GM10847 (cell line): ENCODE data around the gene ERBB2.

Experiments
- POLR2A ChIP-seq: IDR thresholded peaks from 2 replicates; pipeline ENCODE4 v1.6.1; 2011; ENCODE audit not compliant: insufficient read length; ENCODE audit errors: extremely low read depth

ERBB2 gene

GRCh38 chr17:39705786-39706348 is 6.0 kb downstream of the ERBB2 start:
- TF ChIP-seq POLR2A, result no peak

GRCh38 chr17:39706383-39706782 is 6.5 kb downstream of the ERBB2 start:
- no peak for TF ChIP-seq POLR2A

- TF ChIP-seq POLR2A, result no peak
These were observed 7.1 kb downstream of the ERBB2 start for GRCh38 chr17:39706921-39707337.

- no peak for TF ChIP-seq POLR2A
These were observed 9.6 kb downstream of the ERBB2 start for GRCh38 chr17:39709319-39709997.

- no peak for TF ChIP-seq POLR2A
These were observed 10.4 kb downstream of the ERBB2 start for GRCh38 chr17:39709998-39710964.

GRCh38 chr17:39711851-39712250 is 12.0 kb downstream of the ERBB2 start:
- no peak for TF ChIP-seq POLR2A

GRCh38 chr17:39714234-39714633 is 14.4 kb downstream of the ERBB2 start:
- no peak for TF ChIP-seq POLR2A

- no peak for TF ChIP-seq POLR2A
These were observed 15.7 kb downstream of the ERBB2 start for GRCh38 chr17:39715375-39716072.

GRCh38 chr17:39716073-39716818 is 16.4 kb downstream of the ERBB2 start:
- no peak for TF ChIP-seq POLR2A

- no peak for TF ChIP-seq POLR2A
These were observed 17.1 kb downstream of the ERBB2 start for GRCh38 chr17:39716879-39717536.

- no peak for TF ChIP-seq POLR2A
These were observed 17.8 kb downstream of the ERBB2 start for GRCh38 chr17:39717660-39718059.

GRCh38 chr17:39719563-39720355 is 19.9 kb downstream of the ERBB2 start:
- no peak for TF ChIP-seq POLR2A

GRCh38 chr17:39722104-39722503 is 22.2 kb downstream of the ERBB2 start:
- no peak for TF ChIP-seq POLR2A

GRCh38 chr17:39722965-39723848 is 23.3 kb downstream of the ERBB2 start:
- TF ChIP-seq POLR2A, result no peak
